Panc1 (cell line): ENCODE results near the gene UBAC2.

Source experiments
- POLR2AphosphoS5 ChIP-seq: IDR thresholded peaks from 2 replicates; pipeline ENCODE4 v1.6.1; 2012; ENCODE audit warnings: mild to moderate bottlenecking, low read depth, low read length, moderate library complexity
- SIN3A ChIP-seq: IDR thresholded peaks from 2 replicates; pipeline ENCODE4 v1.6.1; 2012; ENCODE audit warnings: low read depth, mild to moderate bottlenecking, low read length, moderate library complexity, borderline replicate concordance; ENCODE audit not compliant: insufficient read depth
- TF ChIP-seq, protein P1 (sequence below): fragments of 450-650 bp; IDR thresholded peaks from 2 replicates; pipeline ENCODE4 v1.5.1; 2017; ENCODE audit warnings: mild to moderate bottlenecking

DNA sequence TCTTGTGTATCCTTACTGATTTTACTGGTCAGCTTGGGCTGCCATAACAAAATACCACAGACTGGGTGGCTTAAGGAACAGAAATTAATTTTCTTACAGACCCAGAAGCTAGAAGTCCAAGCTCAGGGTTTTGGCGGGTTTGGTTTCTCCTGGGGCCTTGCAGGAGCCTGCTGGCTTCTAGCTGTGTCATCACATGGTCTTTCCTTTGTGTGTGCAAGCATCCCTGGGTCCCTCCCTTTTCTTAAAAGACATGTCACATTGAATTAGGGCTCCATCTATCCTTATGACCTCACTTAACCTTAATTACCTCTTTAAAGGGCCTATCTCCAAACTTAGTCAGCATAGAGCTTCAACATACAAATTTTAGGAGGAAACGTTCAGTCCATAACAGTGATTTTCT lies 23.4 kb downstream of the UBAC2 start:
- TF ChIP-seq, protein P1, sequence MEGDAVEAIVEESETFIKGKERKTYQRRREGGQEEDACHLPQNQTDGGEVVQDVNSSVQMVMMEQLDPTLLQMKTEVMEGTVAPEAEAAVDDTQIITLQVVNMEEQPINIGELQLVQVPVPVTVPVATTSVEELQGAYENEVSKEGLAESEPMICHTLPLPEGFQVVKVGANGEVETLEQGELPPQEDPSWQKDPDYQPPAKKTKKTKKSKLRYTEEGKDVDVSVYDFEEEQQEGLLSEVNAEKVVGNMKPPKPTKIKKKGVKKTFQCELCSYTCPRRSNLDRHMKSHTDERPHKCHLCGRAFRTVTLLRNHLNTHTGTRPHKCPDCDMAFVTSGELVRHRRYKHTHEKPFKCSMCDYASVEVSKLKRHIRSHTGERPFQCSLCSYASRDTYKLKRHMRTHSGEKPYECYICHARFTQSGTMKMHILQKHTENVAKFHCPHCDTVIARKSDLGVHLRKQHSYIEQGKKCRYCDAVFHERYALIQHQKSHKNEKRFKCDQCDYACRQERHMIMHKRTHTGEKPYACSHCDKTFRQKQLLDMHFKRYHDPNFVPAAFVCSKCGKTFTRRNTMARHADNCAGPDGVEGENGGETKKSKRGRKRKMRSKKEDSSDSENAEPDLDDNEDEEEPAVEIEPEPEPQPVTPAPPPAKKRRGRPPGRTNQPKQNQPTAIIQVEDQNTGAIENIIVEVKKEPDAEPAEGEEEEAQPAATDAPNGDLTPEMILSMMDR = no peak
- TF ChIP-seq SIN3A (no peak), POLR2AphosphoS5 (no peak)
